SK-N-SH (cell line): ENCODE data around the gene RAPGEF3. TPM values are rescaled to one million over a fixed set of nuclear protein-coding genes. Genes with fewer than 3 reads are reported as not detected.

ENCODE experiments used
- CHD2 ChIP-seq: fragments of 150-350 bp; IDR thresholded peaks from 2 replicates; pipeline ENCODE4 v1.6.1; 2018; ENCODE audit warnings: low read length; ENCODE audit not compliant: partially characterized antibody
- CTCF ChIP-seq: fragments of 200-600 bp; sonication (generic); IDR thresholded peaks from 2 replicates; pipeline ENCODE4 v1.6.1; 2017; ENCODE audit warnings: antibody characterized with exemption, mild to moderate bottlenecking, moderate library complexity
- ELF1 ChIP-seq: IDR thresholded peaks from 2 replicates; pipeline ENCODE4 v1.4.0; 2012
- EP300 ChIP-seq, 2 experiments: IDR thresholded peaks; 2 replicates each; pipeline versions ENCODE4 v1.4.0 to v1.6.1; 2012; ENCODE audit warnings: borderline replicate concordance in 1 of 2, low read depth in 1 of 2, low read length in 1 of 2
- GABPA ChIP-seq: IDR thresholded peaks from 2 replicates; pipeline ENCODE4 v1.4.0; 2012; ENCODE audit warnings: low read depth, mild to moderate bottlenecking
- MAX ChIP-seq: IDR thresholded peaks from 2 replicates; pipeline ENCODE4 v1.4.0; 2012; ENCODE audit warnings: low read depth
- MEF2A ChIP-seq: IDR thresholded peaks from 2 replicates; pipeline ENCODE4 v1.4.0; 2012; ENCODE audit warnings: low read depth, borderline replicate concordance
- NFIC ChIP-seq: IDR thresholded peaks from 2 replicates; pipeline ENCODE4 v1.4.0; 2012; ENCODE audit warnings: borderline replicate concordance
- PBX3 ChIP-seq: IDR thresholded peaks from 2 replicates; pipeline ENCODE4; 2012
- POLR2AphosphoS5 ChIP-seq: IDR thresholded peaks from 2 replicates; pipeline ENCODE4 v1.6.1; 2012; ENCODE audit warnings: low read depth, low read length
- REST ChIP-seq: IDR thresholded peaks from 2 replicates; pipeline ENCODE4 v1.6.1; 2012; ENCODE audit warnings: mild to moderate bottlenecking, low read depth, low read length, moderate library complexity
- RXRA ChIP-seq: IDR thresholded peaks from 2 replicates; pipeline ENCODE4 v1.4.0; 2012; ENCODE audit warnings: low read depth, mild to moderate bottlenecking, borderline replicate concordance
- SMC3 ChIP-seq: IDR thresholded peaks from 2 replicates; pipeline ENCODE4 v1.6.1; 2012; ENCODE audit warnings: low read depth, low read length, improper control_type of control experiment
- TCF12 ChIP-seq: IDR thresholded peaks from 2 replicates; pipeline ENCODE4 v1.4.0; 2012
- TEAD4 ChIP-seq: IDR thresholded peaks from 2 replicates; pipeline ENCODE4 v1.4.0; 2012; ENCODE audit warnings: mild to moderate bottlenecking, borderline replicate concordance; ENCODE audit not compliant: insufficient read depth
- YY1 ChIP-seq: IDR thresholded peaks from 2 replicates; pipeline ENCODE4 v1.4.0; 2012; ENCODE audit warnings: low read depth, mild to moderate bottlenecking
- polyA plus RNA-seq, 3 experiments: library from polyadenylated mRNA; depleted of rRNA; stranded (reverse); fragments of >200 nt; gene quantifications; 2 replicates each; pipeline ENCODE4 v1.2.3, GENCODE V29; 2012

The RAPGEF3 gene
- polyA plus RNA-seq, 1 of the 3 experiments (the other 2 are of a cell fraction), result 0.90 TPM

GRCh38 chr12:47705566-47706425 lies 52.9 kb downstream of the RAPGEF3 start, which contains the start of gene RPAP3 (continued):
- TF ChIP-seq REST, result no peak
- peak; percentile 51; the same call in 1 of the 2 replicates for TF ChIP-seq ELF1
- TF ChIP-seq CTCF, result peak; percentile 63
- TF ChIP-seq TEAD4, result no peak
- peak; percentile 14; the same call in 1 of the 2 replicates for TF ChIP-seq GABPA
- TF ChIP-seq RXRA, result no peak
- TF ChIP-seq CHD2, result peak; percentile 3
- 0 out of 2 replicates have a peak, but pooled peaks have one; percentile 5 for TF ChIP-seq SMC3
- TF ChIP-seq MEF2A, result no peak
- no peak for TF ChIP-seq EP300 (IDR thresholded peaks at IDR 0.05; ENCODE audit: borderline replicate concordance in 1 of 2, low read depth in 1 of 2, low read length in 1 of 2)
- TF ChIP-seq YY1, result no peak
- TF ChIP-seq PBX3, result no peak
- TF ChIP-seq TCF12, result no peak
- TF ChIP-seq POLR2AphosphoS5, result peak; percentile 90
- no peak for TF ChIP-seq NFIC
- peak; percentile 70 for TF ChIP-seq MAX
